ENCODE data around the gene GTF2H4. TPM values are rescaled to one million over a fixed set of nuclear protein-coding genes. Genes with fewer than 3 reads are reported as not detected.

Gene GTF2H4
- total and polyA plus RNA-seq, 2 of the 8 experiments (the other 6 are each of a cell fraction or from before 2014, with no cell fraction given) = 42.3 to 53.4 TPM

DNA sequence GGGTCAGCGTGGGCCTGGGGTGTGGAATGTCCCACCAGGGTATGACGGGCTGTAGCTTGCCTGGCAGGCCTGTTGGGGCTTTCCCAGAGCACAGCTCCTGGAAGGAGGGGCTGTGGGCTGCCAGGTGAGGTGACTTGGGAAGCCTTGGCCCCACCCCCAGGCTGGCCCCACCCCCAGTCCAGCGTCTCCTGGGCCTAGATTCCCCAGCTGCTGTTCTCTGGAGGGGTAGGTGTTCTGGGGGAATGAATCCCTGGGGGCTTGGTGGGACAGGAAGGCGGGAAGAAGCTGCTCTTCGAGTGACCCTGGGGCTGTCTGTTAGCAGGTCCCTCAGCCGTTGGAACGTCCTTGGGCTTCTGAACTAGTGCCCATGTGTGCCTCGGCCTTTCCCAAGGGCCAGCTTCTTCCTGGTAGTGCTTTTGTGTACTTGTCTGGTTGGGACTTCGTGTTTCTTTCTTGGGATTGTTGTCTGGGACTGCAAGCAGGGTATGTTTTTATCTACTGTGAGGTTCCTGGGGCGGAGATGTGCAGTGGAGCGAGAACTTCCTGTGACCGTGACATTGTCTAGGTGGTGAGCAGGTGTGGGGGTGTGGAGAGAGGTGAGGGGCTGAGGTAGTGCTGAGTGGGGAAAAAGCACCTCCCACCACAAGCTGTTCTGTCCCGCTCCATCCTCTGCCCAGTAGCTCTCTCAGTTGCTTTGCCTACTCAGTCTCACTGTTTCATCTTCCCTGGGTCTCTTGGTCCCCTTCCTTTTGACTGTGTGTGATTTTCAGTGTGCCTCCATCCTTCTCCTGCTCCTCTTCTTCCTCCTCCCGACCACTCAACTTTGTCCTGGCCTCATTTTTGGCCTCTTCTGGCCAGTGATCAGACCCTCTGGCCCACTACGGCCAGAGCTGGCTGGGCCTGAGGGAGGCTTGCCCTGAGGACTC lies 25.0 kb upstream of the GTF2H4 start (continued):
- TF ChIP-seq ASH2L (IDR thresholded peaks at IDR 0.05; ENCODE audit: low read length) (no peak), RFX5 (IDR thresholded peaks at IDR 0.05; ENCODE audit: borderline replicate concordance, low read depth, low read length) (no peak), KDM1A (IDR thresholded peaks at IDR 0.05; ENCODE audit: borderline replicate concordance, low read length) (no peak), MAFK (IDR thresholded peaks at IDR 0.05; ENCODE audit: low read depth, low read length) (no peak), CBX5 (IDR thresholded peaks at IDR 0.05; ENCODE audit: low read depth, low read length) (no peak), RXRA (IDR thresholded peaks at IDR 0.05; ENCODE audit: insufficient read depth, low read depth, low read length) (no peak), JUND (IDR thresholded peaks at IDR 0.05; ENCODE audit: low read length) (no peak), PHF8 (conservative IDR thresholded peaks at IDR 0.05; ENCODE audit: low read depth, low read length) (no peak), KDM4A (IDR thresholded peaks at IDR 0.05; ENCODE audit: low read depth, low read length, severe bottlenecking) (no peak), SIX5 (IDR thresholded peaks at IDR 0.05; ENCODE audit: low read depth, low read length) (no peak), GABPA (IDR thresholded peaks at IDR 0.05; ENCODE audit: borderline replicate concordance, insufficient read depth, low read length) (no peak), TAF1 (IDR thresholded peaks at IDR 0.05; ENCODE audit: low read depth, low read length) (0 out of 2 replicates have a peak, but pooled peaks have one; percentile 15), SAP30 (IDR thresholded peaks at IDR 0.05; ENCODE audit: insufficient read depth, insufficient replicate concordance, low read length) (peak; percentile 22), GTF2F1 (IDR thresholded peaks at IDR 0.05; ENCODE audit: borderline replicate concordance, low read depth, low read length) (no peak), FOSL1 (IDR thresholded peaks at IDR 0.05; ENCODE audit: insufficient read depth, low read depth, low read length) (no peak), CHD1 (IDR thresholded peaks at IDR 0.05; ENCODE audit: low read depth, low read length) (no peak), TBP (IDR thresholded peaks at IDR 0.05; ENCODE audit: low read depth, low read length) (0 out of 2 replicates have a peak, but pooled peaks have one; percentile 11), USF2 (IDR thresholded peaks at IDR 0.05; ENCODE audit: low read length) (no peak), SP1 (IDR thresholded peaks at IDR 0.05; ENCODE audit: low read depth, low read length) (0 out of 2 replicates have a peak, but pooled peaks have one; percentile 24), YY1 (IDR thresholded peaks at IDR 0.05; ENCODE audit: low read depth, low read length) (no peak), CBX8 (IDR thresholded peaks at IDR 0.05; ENCODE audit: borderline replicate concordance, low read depth, low read length) (no peak)
- TF ChIP-seq, protein P1, sequence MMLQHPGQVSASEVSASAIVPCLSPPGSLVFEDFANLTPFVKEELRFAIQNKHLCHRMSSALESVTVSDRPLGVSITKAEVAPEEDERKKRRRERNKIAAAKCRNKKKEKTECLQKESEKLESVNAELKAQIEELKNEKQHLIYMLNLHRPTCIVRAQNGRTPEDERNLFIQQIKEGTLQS (IDR thresholded peaks at IDR 0.05; ENCODE audit: insufficient read depth, low read depth, low read length) = no peak

Measured in H1 (cell line).